ENCODE data around the gene DMTF1.
"Not testable (repeated sequence)": the region's sequence is repeated elsewhere in the genome, so short reads cannot be mapped to it uniquely, and the experiment has no call there.

Gene DMTF1

DNA sequence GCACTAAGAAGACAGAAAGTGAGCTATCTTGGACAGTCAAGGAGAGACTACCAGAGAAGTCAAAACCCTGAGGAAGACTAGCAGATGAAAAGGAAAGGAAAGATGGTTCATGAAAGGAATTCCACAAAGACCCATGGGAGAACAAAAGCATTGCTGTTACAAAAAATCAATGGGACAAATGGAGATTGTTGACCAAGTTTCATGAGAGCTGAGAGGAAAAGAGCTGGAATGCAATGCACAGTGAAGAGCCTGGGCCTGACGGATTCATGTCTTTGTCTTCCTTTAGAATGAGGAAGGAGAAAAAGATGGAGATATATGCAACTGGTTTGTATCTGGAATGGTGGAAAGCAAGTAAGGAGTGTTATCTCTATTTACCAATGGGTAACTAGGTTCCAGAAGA is 50.0 kb downstream of the DMTF1 start:
- DNase-seq, result no peak

GRCh38 chr7:87202705-87203104 is 50.5 kb downstream of the DMTF1 start:
- no peak for DNase-seq

DNA sequence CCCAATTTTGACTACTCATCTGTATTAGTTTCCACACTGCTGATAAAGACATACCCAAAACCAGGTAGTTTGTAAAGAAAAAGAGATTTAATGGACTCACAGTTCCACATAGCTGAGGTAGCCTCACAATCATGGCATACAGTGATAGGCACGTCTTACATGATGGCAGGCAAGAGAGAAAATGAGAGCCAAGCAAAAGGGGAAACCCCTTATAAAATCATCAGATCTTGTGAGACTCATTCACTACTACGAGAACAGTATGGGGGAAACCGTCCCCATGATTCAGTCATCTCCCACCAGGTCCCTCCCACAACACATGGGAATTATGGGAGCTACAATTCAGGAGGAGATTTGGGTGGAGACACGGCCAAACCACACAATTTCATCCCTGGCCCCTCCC is 51.7 kb downstream of the DMTF1 start:
- not testable (repeated sequence) for DNase-seq

GRCh38 chr7:87204933-87205332 is 52.7 kb downstream of the DMTF1 start:
- DNase-seq, result no peak

- not testable (repeated sequence) for DNase-seq
Measured at GRCh38 chr7:87205701-87206100, 53.4 kb downstream of the DMTF1 start.

DNA sequence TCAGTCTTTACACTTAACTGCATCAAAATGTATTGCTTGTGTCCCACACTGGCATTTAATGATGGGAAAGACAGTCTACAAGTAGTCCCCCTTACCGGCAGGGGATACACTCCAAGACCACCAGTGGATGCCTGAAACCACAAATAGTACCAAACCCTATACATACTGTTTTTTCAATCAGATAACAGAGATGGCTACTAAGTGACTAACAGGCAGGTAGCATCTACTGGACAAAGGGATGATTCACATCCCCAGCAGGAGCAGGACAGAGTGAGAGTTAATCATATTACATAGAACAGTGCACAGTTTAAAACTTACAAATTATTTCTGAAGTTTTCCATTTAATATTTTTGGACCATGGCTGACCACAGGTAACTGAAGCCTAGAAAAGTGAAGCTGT is 54.1 kb downstream of the DMTF1 start:
- DNase-seq, result no peak

DNA sequence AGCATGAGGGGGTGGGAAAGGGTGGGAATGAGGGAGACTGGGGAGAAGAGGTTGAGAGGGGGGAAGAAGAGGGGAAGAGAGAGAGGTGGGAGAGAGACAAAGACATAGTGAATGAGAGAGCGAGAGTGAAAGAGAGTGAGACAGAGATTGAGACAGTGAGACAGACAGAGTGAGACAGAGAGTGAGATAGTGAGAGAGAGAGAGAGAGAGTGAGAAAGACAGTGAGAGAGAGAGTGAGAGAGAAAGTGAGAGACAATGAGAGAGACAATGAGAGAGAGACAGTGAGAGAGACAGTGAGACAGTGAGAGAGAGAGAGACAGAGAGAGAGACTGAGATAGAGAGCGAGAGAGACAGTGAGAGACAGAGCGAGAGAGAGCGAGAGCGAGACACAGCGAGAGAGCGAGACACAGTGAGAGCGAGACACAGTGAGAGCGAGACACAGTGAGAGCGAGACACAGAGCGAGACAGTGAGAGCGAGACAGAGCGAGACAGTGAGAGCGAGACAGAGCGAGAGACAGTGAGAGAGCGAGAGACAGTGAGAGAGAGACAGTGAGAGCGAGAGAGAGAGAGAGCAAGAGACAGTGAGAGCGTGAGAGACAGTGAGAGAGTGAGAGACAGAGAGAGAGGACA is 57.2 kb downstream of the DMTF1 start:
- no peak for DNase-seq

DNA sequence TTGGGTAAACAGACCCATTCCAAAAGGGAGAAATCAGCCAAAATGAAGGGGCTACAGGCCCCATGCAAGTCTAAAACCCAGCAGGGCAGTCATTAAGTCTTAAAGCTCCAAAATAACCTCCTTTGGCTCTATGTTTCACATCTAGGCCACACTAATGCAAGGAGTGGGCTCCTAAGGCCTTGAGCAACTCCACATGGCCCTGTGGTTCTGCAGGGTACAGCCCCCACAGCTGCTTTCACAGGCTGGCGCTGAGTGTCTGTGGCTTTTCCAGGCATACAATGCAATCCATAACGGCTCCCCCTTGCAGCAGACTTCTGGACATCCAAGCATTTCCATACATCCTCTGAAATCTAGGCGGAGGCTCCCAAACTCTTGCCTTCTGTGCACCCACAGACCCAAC is 58.3 kb downstream of the DMTF1 start:
- DNase-seq, result no peak

DNA sequence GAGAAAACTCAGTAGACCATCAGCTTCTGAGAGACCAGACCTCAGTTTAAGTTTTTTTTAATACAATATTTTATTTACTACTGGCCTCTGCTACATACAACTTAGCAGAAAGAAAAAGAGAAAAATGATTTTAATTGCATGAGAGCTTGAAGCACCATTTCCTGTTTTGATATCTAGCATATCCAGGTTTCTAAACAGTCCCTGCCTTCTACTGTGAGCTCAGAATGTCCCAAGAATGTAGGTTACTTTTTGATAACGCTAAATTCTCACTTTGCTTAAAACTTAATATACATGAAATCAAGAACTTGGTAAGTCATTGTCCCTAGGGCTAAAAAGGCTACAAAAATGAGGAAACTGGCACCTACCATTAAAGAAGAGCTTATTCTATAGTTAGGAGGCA is 60.2 kb downstream of the DMTF1 start:
- DNase-seq, result no peak

DNA sequence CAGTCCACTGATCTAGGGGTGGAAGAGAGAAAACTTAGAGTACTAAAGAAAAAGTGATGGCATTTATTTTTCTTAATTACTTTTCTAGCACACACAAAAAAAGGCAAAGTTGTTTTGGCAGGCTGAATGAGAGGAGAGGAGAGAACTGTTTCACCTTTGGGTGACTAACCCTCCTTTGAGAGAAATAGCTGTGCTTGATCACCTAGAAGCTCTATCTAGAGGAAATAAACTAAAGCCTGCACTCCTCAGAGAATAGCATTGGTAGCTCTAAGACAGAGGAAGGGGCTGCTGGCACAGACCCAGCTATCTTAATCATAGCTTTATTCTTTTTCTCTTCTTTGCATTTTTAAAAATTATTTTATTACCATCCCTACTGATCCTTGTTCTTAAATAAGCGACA is 61.0 kb downstream of the DMTF1 start:
- no peak for DNase-seq

GRCh38 chr7:87213811-87214210 is 61.6 kb downstream of the DMTF1 start:
- no peak for DNase-seq

DNA sequence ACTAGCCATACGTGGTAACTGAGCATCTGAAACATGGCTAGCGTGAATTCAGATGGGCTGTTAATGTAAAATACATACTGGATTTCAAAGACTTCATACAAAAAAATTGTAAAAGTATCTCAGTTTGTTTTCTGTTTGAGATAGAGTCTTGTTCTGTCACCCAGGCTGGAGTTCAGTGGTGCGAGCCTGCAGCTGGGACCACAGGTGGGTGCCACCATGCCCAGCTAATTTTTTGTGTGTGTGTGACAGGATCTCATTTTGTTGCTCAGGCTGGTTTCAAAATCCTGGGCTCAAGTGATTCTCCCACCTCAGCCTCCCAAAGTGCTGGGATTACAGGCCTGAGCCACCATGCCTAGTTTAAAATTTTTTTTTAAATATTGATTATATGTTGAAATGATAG is 62.8 kb downstream of the DMTF1 start:
- no peak for DNase-seq

GRCh38 chr7:87216701-87217508 is 64.7 kb downstream of the DMTF1 start:
- DNase-seq, result no peak

- DNase-seq, result no peak
Measured at GRCh38 chr7:87217983-87218653, 65.9 kb downstream of the DMTF1 start.

DNA sequence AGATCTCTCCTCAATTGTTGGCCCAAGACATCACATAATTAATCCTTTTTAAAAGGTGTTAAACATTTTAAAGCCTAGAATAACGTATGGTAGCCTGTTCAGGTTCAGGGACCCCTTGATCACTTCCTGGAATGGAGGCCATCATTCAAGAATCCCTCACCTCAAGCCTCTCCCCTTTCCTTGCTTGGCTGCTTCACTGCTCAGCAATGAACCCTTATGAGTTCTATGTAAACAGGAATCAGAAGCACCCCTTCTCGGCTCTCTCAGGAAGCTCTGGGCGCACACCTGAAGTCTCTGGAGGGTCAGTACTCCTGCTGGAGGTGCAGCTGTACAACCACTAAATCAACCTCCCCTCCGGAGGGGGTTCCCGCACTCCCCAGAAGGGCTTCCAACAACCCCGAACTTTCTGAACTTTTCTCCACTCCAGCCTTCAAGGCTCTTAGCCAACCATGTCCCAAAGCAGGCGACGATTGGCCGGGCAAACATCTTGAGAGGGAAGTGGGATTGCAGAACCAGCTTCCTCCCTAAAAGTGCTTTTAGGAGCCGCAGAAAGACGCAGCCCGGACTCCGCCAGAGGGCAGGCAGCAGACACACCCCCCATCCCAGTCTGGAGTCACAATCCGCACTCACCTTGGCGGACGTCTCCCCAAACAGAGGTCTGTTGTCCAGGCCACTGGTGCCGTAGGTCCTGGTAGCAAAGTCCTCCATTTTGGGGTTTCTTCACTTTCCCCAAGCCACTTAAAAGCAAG is 66.7 kb downstream of the DMTF1 start:
- peak; percentile 27 for DNase-seq

DNA sequence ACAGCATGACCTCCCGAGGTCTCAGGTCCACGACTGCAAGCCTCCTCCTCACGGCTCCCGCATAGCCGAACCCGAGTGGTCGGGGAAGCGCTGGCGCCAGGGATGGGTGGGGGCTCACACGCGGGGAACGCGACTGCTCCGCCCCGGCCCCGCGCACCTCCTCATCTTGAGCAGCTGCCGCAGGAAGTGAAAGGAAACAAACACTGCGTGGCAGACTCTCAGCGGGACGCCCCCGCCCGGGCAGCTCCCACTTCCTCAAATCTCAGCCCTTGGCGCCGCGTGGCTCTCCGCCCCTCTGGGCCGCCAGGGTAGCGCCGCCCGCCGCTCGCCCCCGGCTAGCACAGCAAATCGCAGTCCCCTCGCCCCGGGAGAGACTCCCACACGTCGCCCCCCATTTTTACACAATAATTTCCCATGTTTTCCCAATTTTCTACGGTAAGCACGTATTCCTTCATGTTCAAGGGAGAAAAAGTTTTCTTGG is 67.3 kb downstream of the DMTF1 start, which contains the start of gene TMEM243:
TSS of gene TMEM243 (minus strand) at position 188 of the 481 bp plus-strand sequence. CDS start 229 bp downstream, outside the sequence.
- DNase-seq, result peak; percentile 87

DNA sequence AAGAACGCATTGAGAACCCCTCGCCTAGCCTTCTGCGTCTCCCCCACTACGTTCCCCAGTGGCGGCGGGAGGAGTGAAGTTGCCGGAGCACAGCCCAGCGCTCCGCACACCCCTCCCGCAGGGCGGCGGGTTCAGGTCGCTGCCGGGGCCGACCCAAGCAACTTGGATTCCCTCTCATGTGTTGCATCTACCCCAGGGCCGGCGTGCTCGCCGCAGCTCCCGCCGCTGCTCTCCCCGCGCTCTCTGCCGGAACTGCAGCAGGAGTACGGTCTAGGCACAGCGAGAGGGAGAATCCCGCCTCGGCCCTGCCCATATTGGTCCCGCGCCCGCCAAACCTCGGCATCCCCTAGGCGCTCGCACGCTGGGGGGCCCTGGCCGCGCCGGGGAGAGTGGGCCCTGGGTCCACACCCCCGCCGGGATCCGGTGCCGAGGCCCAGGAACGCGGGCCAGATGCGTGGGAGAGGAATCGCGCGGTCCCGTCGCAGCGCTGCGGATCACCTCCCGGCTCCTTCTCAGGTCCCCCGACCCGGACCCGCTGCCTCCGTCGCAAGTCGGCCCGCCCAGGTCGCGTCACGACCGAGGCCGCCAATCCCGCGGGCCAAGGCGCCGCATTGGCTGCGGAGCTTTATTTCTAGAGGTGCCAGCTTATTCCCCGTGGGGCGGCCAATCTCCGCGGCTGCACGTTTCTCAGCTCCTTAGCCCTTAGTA is 67.9 kb downstream of the DMTF1 start:
- peak; percentile 84 for DNase-seq

DNA sequence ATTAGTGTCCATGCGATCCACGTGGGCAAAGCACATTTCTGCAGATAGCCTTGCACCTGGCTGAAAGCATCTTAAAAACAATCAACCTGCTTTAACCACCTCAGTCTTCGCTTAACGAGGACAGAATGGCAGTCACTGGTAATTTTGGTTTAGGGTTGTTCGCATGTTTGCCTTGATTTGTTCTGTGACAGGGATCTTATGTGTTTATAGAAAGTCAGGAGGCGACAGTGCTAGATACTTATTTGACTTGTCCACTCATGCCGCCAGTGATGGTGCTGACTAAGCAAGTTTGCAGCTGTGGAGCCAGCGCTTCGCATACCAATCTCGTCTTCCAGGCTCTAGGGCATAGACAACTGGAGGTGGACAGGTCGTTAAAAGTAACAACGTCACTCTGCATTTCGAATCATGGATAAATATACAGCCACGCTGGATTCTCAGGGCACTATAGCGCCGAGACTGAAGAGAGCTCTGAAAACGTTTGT is 68.5 kb downstream of the DMTF1 start:
- DNase-seq, result no peak

DNA sequence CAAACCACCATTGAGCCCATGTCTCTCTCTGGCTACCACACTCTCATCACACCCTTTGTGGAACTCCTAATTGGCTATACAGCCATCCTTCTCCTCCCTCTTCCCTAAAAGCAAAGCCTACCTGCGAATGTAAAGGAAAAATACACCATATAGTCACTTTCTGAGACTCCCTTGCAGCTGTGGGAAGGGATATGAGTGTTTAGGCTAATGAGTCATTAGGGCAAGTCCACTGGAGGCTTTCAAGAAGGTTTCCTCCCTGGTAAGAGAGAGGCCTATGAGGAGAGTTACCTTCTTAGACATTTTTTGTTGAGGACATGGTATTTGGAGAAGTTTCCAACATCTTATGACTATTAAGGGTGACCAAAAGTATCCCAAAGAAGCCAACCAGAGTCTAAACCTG is 71.4 kb downstream of the DMTF1 start:
- DNase-seq, result no peak

- DNase-seq, result no peak
Measured at GRCh38 chr7:87225696-87226095, 73.4 kb downstream of the DMTF1 start.

DNA sequence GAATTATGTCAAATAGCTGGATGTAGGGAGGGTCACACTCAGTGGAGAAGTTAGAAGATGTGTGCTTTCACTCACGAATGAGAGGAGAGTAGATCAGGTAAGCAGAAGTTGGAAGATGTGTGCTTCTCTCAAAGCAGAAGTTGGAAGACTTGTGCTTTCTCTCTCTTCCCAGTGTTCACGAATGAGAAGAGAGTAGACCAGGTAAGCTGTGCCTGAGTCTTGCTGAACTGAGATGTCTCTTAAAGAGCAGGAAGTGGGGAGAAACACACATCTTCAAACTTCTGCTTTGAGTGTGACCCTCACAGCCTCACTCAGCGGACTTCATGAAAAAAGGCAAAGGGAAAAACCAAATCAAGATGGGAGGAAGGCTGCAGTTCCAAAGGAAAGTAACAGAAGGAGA is 74.2 kb downstream of the DMTF1 start:
- DNase-seq, result no peak

GRCh38 chr7:87231258-87231657 is 79.0 kb downstream of the DMTF1 start:
- no peak for DNase-seq

Measured in activated CD8-positive, alpha-beta memory T cell treated with anti-CD3 and anti-CD28 coated beads, Interleukin-2, amount 50 U/mL, for 4 hours (primary cell).